HCT116 (cell line): ENCODE measurements around the gene MANEAL. TPM values are rescaled to one million over a fixed set of nuclear protein-coding genes. Genes with fewer than 3 reads are reported as not detected.

ENCODE experiments used
- ATAC-seq: fragments of 200-7000 bp; cut with Tn5 transposase; 2 replicates; pipeline ENCODE4 v1.9.1; 2020; ENCODE audit warnings: mild to moderate bottlenecking, moderate library complexity
- BruUV-seq: library from RNA; stranded (reverse); fragments of 400-500 nt; replicated peaks from 2 replicates; lab custom pipeline; 2021; lab: Mats Ljungman, UMichigan
- CTCF ChIA-PET: fragments of 300-600 bp; sonication (Branson Sonifier 250); formaldehyde crosslinking; loops from one replicate; lab custom pipeline; 2021; ENCODE audit warnings: antibody characterized with exemption; lab: Charles Lee
- POLR2A ChIA-PET: fragments of 300-600, 350-600 bp; sonication (Branson Sonifier 250); formaldehyde crosslinking; loops from one replicate; lab custom pipeline; 2021; ENCODE audit warnings: antibody characterized with exemption; lab: Charles Lee
- RAD21 ChIA-PET, 2 experiments: fragments of 300-600 bp; sonication (Branson Sonifier 250); formaldehyde crosslinking; loops; one replicate each; lab custom pipeline; 2023; ENCODE audit warnings: low total read pairs in 2 of 2; ENCODE audit not compliant: uncharacterized antibody in 2 of 2, unreplicated experiment in 2 of 2, low non-redundant PET in 1 of 2; lab: Charles Lee
- DNase-seq: peaks from one replicate; pipeline ENCODE4 v3.0.0-alpha.2; 2010; ENCODE audit warnings: low read depth, low spot score
- H2AFZ ChIP-seq: fragments of 200-600 bp; shearing (Covaris generic), sonication (generic); 2 replicates; pipeline ENCODE4 v1.6.1; 2017; ENCODE audit warnings: low read depth, mixed run types, mixed read lengths, antibody characterized with exemption, low read length; ENCODE audit not compliant: poor library complexity, severe bottlenecking
- H3K27ac ChIP-seq: 2 replicates; pipeline ENCODE4 v1.5.1; 2012; ENCODE audit warnings: low read depth, low read length
- H3K27me3 ChIP-seq: fragments of 200-600 bp; sonication (generic); 2 replicates; pipeline ENCODE4 v1.6.1; 2016; ENCODE audit warnings: mixed run types, low read length, mixed read lengths; ENCODE audit not compliant: insufficient read depth
- H3K36me3 ChIP-seq, 2 experiments: fragments of 200-500 bp in 1 of 2; fragments of 200-600 bp in 1 of 2; sonication (Bioruptor generic) in 1 of 2; sonication (generic) in 1 of 2; 2 replicates each; pipeline versions ENCODE4 v1.5.1 to v1.6.1; 2014 to 2016; ENCODE audit warnings: low read length in 2 of 2, inconsistent platforms in 1 of 2, mixed read lengths in 1 of 2, mixed run types in 1 of 2; ENCODE audit not compliant: insufficient read depth in 2 of 2, control insufficient read depth in 1 of 2
- H3K4me1 ChIP-seq, 2 experiments: fragments of 200-600 bp in 1 of 2; sonication (generic) in 1 of 2; 2 replicates each; pipeline versions ENCODE4 v1.5.1 to v1.6.1; 2012 to 2017; ENCODE audit warnings: low read length in 2 of 2, inconsistent platforms in 1 of 2, mild to moderate bottlenecking in 1 of 2, mixed read lengths in 1 of 2, mixed run types in 1 of 2, moderate library complexity in 1 of 2; ENCODE audit not compliant: insufficient read depth in 2 of 2, control insufficient read depth in 1 of 2
- H3K4me2 ChIP-seq: fragments of 200-600 bp; sonication (generic); 2 replicates; pipeline ENCODE4 v1.6.1; 2017; ENCODE audit warnings: mixed run types, low read length, mixed read lengths
- H3K4me3 ChIP-seq, 2 experiments: fragments of 200-600 bp in 1 of 2; sonication (generic) in 1 of 2; replicated peaks in 1 of 2; 2 replicates each; pipeline ENCODE4 v1.5.1; 2011 to 2016; ENCODE audit warnings: low read length in 2 of 2, control low read depth in 1 of 2, low read depth in 1 of 2, mild to moderate bottlenecking in 1 of 2, mixed read lengths in 1 of 2, mixed run types in 1 of 2
- H3K79me2 ChIP-seq: fragments of 200-600 bp; sonication (generic); 2 replicates; pipeline ENCODE4 v1.6.1; 2017; ENCODE audit warnings: mild to moderate bottlenecking, mixed run types, low read length, moderate library complexity, mixed read lengths; ENCODE audit not compliant: insufficient read depth
- H3K9ac ChIP-seq: fragments of 200-600 bp; sonication (generic); 2 replicates; pipeline ENCODE4 v1.6.1; 2016; ENCODE audit warnings: low read length, mixed read lengths
- H3K9me2 ChIP-seq: fragments of 200-600 bp; sonication (generic), shearing (Covaris generic); 2 replicates; pipeline ENCODE4 v1.6.1; 2017; ENCODE audit warnings: mixed run types, mild to moderate bottlenecking, moderate library complexity; ENCODE audit not compliant: insufficient read depth
- H3K9me3 ChIP-seq, 2 experiments: fragments of 200-500 bp in 1 of 2; fragments of 200-600 bp in 1 of 2; sonication (Bioruptor generic) in 1 of 2; sonication (generic) in 1 of 2; 2 replicates each; pipeline ENCODE4 v1.6.1; 2014 to 2017; ENCODE audit warnings: low read length in 2 of 2, mixed read lengths in 2 of 2, inconsistent platforms in 1 of 2, low read depth in 1 of 2, mild to moderate bottlenecking in 1 of 2, mixed run types in 1 of 2, moderate library complexity in 1 of 2; ENCODE audit not compliant: control insufficient read depth in 1 of 2, insufficient read depth in 1 of 2
- H4K20me1 ChIP-seq: fragments of 200-600 bp; sonication (generic), shearing (Covaris generic); 2 replicates; pipeline ENCODE4 v1.6.1; 2017; ENCODE audit warnings: mixed run types, mild to moderate bottlenecking, moderate library complexity; ENCODE audit not compliant: insufficient read depth
- CEBPB ChIP-seq: IDR thresholded peaks from 2 replicates; pipeline ENCODE4 v1.6.1; 2012; ENCODE audit warnings: low read depth
- ELF1 ChIP-seq: IDR thresholded peaks from 2 replicates; pipeline ENCODE4 v1.6.1; 2012; ENCODE audit warnings: low read depth, borderline replicate concordance
- EZH2 ChIP-seq: fragments of 200-600 bp; sonication (generic); IDR thresholded peaks from 2 replicates; pipeline ENCODE4 v1.6.1; 2017; ENCODE audit warnings: antibody characterized with exemption, mixed run types
- EZH2phosphoT487 ChIP-seq: fragments of 200-600 bp; IDR thresholded peaks from 2 replicates; pipeline ENCODE4 v1.6.1; 2018; ENCODE audit warnings: antibody characterized with exemption, borderline replicate concordance
- FOSL1 ChIP-seq: IDR thresholded peaks from 2 replicates; pipeline ENCODE4 v1.6.1; 2012; ENCODE audit warnings: low read depth
- JUND ChIP-seq: IDR thresholded peaks from 2 replicates; pipeline ENCODE4 v1.6.1; 2012
- POLR2A ChIP-seq: IDR thresholded peaks from 2 replicates; pipeline ENCODE4 v1.7.0; 2011; ENCODE audit warnings: borderline replicate concordance; ENCODE audit not compliant: insufficient read depth, insufficient read length; ENCODE audit errors: extremely low read depth
- POLR2AphosphoS5 ChIP-seq: IDR thresholded peaks from 2 replicates; pipeline ENCODE4 v1.6.1; 2011; ENCODE audit warnings: mild to moderate bottlenecking, low read depth, low read length, moderate library complexity
- SP1 ChIP-seq: IDR thresholded peaks from 2 replicates; pipeline ENCODE4 v1.6.1; 2012; ENCODE audit warnings: low read depth
- SRF ChIP-seq: IDR thresholded peaks from 2 replicates; pipeline ENCODE4 v1.6.1; 2012; ENCODE audit warnings: low read depth
- TCF7L2 ChIP-seq: IDR thresholded peaks from 2 replicates; pipeline ENCODE4 v1.7.0; 2011; ENCODE audit warnings: borderline replicate concordance, inconsistent platforms; ENCODE audit not compliant: insufficient read depth, insufficient read length; ENCODE audit errors: extremely low read depth
- YY1 ChIP-seq: IDR thresholded peaks from 2 replicates; pipeline ENCODE4 v1.6.1; 2011; ENCODE audit warnings: low read length, low read depth, moderate library complexity, mild to moderate bottlenecking; ENCODE audit not compliant: insufficient replicate concordance; ENCODE audit errors: extremely low read depth
- ZBTB33 ChIP-seq: IDR thresholded peaks from 2 replicates; pipeline ENCODE4 v1.6.1; 2011; ENCODE audit warnings: mild to moderate bottlenecking, low read length, moderate library complexity; ENCODE audit not compliant: insufficient replicate concordance; ENCODE audit errors: extremely low read depth
- ZFX ChIP-seq: fragments of 450-650 bp; IDR thresholded peaks from 2 replicates; pipeline ENCODE4 v1.6.1; 2017
- ZNF274 ChIP-seq: fragments of 200-500 bp; sonication (Bioruptor generic); IDR thresholded peaks from 2 replicates; pipeline ENCODE4 v1.6.1; 2014; ENCODE audit warnings: mild to moderate bottlenecking, low read depth, low read length, inconsistent platforms
- intact Hi-C: fragments of 100-400 bp; cut with micrococcal nuclease; formaldehyde crosslinking; loops from 2 replicates; pipeline ENCODE4 v1.10.0; 2022
- total RNA-seq: library from RNA; stranded (reverse); gene quantifications from one replicate; pipeline ENCODE4 v1.2.1, GENCODE V29; 2021; ENCODE audit not compliant: unreplicated experiment
- TF ChIP-seq, protein P1 (sequence below): IDR thresholded peaks from 2 replicates; pipeline ENCODE4 v1.6.1; 2012
- TF ChIP-seq, protein P2 (sequence below): IDR thresholded peaks from 2 replicates; pipeline ENCODE4 v1.6.1; 2012

Gene MANEAL
- total RNA-seq, 1 experiment from 2014 or later: 17.3 TPM

- TF ChIP-seq ZBTB33 (no peak), SRF (no peak), ZNF274 (no peak), FOSL1 (no peak), EZH2 (no peak), EZH2phosphoT487 (no peak), ELF1 (no peak)
- TF ChIP-seq, protein P1, sequence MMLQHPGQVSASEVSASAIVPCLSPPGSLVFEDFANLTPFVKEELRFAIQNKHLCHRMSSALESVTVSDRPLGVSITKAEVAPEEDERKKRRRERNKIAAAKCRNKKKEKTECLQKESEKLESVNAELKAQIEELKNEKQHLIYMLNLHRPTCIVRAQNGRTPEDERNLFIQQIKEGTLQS: no peak
These were observed 41.4 kb upstream of the MANEAL start (continued) for GRCh38 chr1:37752213-37752582.

DNA sequence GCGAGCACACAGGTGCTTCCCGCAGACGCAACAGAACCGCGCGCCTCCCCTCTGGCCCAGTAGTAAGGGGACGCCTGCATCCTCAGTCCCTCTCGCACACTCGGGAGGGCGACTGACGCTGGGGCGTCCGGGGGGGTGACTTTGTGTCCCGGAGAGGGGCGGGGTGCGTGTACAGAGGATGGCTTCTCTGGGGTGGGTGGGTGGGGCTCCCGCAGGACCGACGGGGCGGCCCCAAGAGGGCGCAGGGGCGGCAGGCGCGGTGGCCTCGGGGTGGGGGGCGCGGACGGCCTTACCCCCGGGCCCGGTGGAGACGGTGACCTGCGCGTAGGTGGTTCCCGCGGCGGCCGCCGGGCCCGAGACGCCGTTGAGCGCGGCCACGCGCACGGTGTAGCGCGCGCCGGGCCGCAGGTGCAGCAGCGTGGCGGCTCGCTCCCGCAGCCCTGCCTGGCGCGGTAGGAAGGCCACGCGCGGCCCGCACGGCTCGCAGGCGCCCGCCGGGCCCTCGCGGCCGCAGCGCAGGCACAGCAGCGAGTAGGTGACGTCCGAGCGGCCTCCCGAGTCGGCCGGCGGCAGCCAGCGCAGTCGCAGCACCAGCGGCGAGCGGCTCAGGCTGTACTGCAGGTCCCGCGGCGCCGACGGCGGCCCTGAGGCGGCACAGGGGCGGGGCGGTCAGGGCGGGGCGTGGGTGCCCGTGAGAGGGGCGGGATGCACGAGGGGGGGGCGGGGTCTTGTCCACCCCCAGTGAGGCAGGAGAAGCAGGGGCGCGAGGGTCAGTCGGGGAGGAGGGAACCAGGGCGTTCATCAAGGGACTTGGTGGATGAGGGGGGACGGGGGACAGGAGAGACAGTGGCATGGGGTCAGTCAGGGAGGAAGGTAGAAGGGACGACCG is 40.8 kb upstream of the MANEAL start:
- ChIA-PET CTCF (no interaction called here), POLR2A (no interaction called here), RAD21 (no interaction called here)
- Histone ChIP-seq H4K20me1 (no peaks in the 10 kb centered on the region), H2AFZ (no peak overlapping the region), H3K79me2 (no peaks in the 10 kb centered on the region), H3K9ac (peak overlapping the region; percentile 51), H3K4me1 (peaks cover 5 to 23% of the 10 kb centered on the region in 2 experiments; a peak in 3 of 4 replicates), H3K9me2 (no peaks in the 10 kb centered on the region), H3K9me3 (no peaks in the 10 kb centered on the region), H3K27me3 (no peaks in the 10 kb centered on the region; the same call in 1 of the 2 replicates), H3K4me3 (peak overlapping the region; percentile 51 to 61), H3K27ac (peak overlapping the region; percentile 82; the same call in 1 of the 2 replicates), H3K36me3 (no peaks in the 10 kb centered on the region), H3K4me2 (peak overlapping the region; percentile 87)
- intact Hi-C loops: no loop called here
- DNase-seq (peak; percentile 8), ATAC-seq (peak; percentile 90)
- BruUV-seq: no TSS peak
- TF ChIP-seq FOSL1: no peak
- no peak for TF ChIP-seq JUND
- no peak for TF ChIP-seq YY1
- TF ChIP-seq POLR2A: peak; percentile 82
- TF ChIP-seq EZH2: no peak
- TF ChIP-seq CEBPB: no peak
- no peak for TF ChIP-seq SP1
- TF ChIP-seq TCF7L2: no peak
- TF ChIP-seq ZBTB33: no peak
- TF ChIP-seq, protein P2, sequence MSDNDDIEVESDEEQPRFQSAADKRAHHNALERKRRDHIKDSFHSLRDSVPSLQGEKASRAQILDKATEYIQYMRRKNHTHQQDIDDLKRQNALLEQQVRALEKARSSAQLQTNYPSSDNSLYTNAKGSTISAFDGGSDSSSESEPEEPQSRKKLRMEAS: peak; percentile 26; the same call in 1 of the 2 replicates
- TF ChIP-seq ZFX: peak; percentile 89
- TF ChIP-seq POLR2AphosphoS5: peak; percentile 79
